GM12872 (cell line): ENCODE measurements around the gene MAP2K6.

ENCODE experiments used
- CTCF ChIP-seq: IDR thresholded peaks from 3 replicates; pipeline ENCODE4 v1.5.1; 2011; ENCODE audit warnings: low read depth, mild to moderate bottlenecking, low read length, moderate library complexity; ENCODE audit not compliant: insufficient read depth

The MAP2K6 gene

GRCh38 chr17:69528035-69528434 lies 113.5 kb downstream of the MAP2K6 start:
- no peak for TF ChIP-seq CTCF

- TF ChIP-seq CTCF: no peak
These were observed 119.2 kb downstream of the MAP2K6 start for GRCh38 chr17:69533481-69534234.

- TF ChIP-seq CTCF: no peak
These were observed 119.7 kb downstream of the MAP2K6 start for GRCh38 chr17:69534235-69534621.

GRCh38 chr17:69535016-69535570 lies 120.6 kb downstream of the MAP2K6 start:
- no peak for TF ChIP-seq CTCF

- TF ChIP-seq CTCF: no peak
These were observed 124.3 kb downstream of the MAP2K6 start for GRCh38 chr17:69538795-69539194.

DNA sequence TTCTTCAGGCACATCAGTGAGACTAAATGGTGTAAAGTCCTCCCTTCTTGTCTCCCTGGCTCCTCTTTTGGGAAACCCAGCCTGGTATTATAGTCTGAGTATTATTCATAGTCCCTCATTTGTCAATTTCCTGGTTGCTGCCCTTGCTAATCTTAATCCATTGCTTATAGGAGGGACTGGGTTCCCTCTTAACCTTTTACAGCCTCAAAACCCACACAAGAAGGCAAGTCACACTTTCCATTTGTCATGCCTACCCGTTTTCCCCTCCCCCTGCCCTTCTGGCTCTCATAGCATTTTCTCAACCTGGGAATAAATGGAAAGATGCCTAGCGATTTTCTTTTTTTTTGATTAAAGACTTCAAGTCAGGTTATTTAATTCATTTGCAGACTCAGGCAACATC lies 124.8 kb downstream of the MAP2K6 start:
- TF ChIP-seq CTCF: no peak

GRCh38 chr17:69539781-69540319 lies 125.4 kb downstream of the MAP2K6 start:
- no peak for TF ChIP-seq CTCF
